HL-60 (cell line): ENCODE data around the gene MAP3K8.

Experiments used
- DNase-seq, 2 experiments: peaks; one replicate each; pipeline ENCODE4 v3.0.0-alpha.2; 2010 to 2020; ENCODE audit warnings: low read depth in 1 of 2, low spot score in 1 of 2
- H3K27ac ChIP-seq: fragments of 250-450 bp; sonication (Bioruptor Pico); replicated peaks from 2 replicates; pipeline ENCODE4 v1.5.1; 2020; ENCODE audit warnings: mild to moderate bottlenecking, moderate library complexity
- H3K27me3 ChIP-seq: fragments of 250-450 bp; sonication (Bioruptor Pico); 2 replicates; pipeline ENCODE4 v1.5.1; 2021; ENCODE audit warnings: mild to moderate bottlenecking, moderate library complexity; ENCODE audit not compliant: insufficient read depth, poor library complexity, severe bottlenecking
- H3K4me3 ChIP-seq: replicated peaks from 2 replicates; pipeline ENCODE4 v1.5.1; 2011; ENCODE audit warnings: mild to moderate bottlenecking, control low read depth, low read length; ENCODE audit not compliant: insufficient read depth
- CTCF ChIP-seq: IDR thresholded peaks from one replicate; pipeline ENCODE4 v1.5.1; 2011; ENCODE audit warnings: low read length, control low read depth, inconsistent platforms; ENCODE audit not compliant: insufficient read depth
- GABPA ChIP-seq: IDR thresholded peaks from 2 replicates; pipeline ENCODE4 v1.6.1; 2012; ENCODE audit warnings: low read depth
- POLR2AphosphoS5 ChIP-seq: IDR thresholded peaks from 2 replicates; pipeline ENCODE4 v1.6.1; 2012; ENCODE audit warnings: low read depth
- SPI1 ChIP-seq: IDR thresholded peaks from 2 replicates; pipeline ENCODE4 v1.6.1; 2012; ENCODE audit warnings: low read depth, mild to moderate bottlenecking, borderline replicate concordance
- TF ChIP-seq, protein P1 (sequence below): IDR thresholded peaks from 2 replicates; pipeline ENCODE4 v1.6.1; 2012; ENCODE audit warnings: low read depth; ENCODE audit not compliant: insufficient replicate concordance

MAP3K8 gene

GRCh38 chr10:30417301-30417700, 16.7 kb upstream of the MAP3K8 start:
- Histone ChIP-seq H3K27ac (peak overlapping the region; percentile 84), H3K4me3 (no peak overlapping the region), H3K27me3 (no peaks in the 10 kb centered on the region)
- TF ChIP-seq SPI1 (no peak), GABPA (no peak), CTCF (no peak), POLR2AphosphoS5 (no peak)
- TF ChIP-seq, protein P1, sequence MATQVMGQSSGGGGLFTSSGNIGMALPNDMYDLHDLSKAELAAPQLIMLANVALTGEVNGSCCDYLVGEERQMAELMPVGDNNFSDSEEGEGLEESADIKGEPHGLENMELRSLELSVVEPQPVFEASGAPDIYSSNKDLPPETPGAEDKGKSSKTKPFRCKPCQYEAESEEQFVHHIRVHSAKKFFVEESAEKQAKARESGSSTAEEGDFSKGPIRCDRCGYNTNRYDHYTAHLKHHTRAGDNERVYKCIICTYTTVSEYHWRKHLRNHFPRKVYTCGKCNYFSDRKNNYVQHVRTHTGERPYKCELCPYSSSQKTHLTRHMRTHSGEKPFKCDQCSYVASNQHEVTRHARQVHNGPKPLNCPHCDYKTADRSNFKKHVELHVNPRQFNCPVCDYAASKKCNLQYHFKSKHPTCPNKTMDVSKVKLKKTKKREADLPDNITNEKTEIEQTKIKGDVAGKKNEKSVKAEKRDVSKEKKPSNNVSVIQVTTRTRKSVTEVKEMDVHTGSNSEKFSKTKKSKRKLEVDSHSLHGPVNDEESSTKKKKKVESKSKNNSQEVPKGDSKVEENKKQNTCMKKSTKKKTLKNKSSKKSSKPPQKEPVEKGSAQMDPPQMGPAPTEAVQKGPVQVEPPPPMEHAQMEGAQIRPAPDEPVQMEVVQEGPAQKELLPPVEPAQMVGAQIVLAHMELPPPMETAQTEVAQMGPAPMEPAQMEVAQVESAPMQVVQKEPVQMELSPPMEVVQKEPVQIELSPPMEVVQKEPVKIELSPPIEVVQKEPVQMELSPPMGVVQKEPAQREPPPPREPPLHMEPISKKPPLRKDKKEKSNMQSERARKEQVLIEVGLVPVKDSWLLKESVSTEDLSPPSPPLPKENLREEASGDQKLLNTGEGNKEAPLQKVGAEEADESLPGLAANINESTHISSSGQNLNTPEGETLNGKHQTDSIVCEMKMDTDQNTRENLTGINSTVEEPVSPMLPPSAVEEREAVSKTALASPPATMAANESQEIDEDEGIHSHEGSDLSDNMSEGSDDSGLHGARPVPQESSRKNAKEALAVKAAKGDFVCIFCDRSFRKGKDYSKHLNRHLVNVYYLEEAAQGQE = no peak
- peak in 1 of 2 experiments; percentile 51 for DNase-seq

GRCh38 chr10:30420266-30420665, 13.7 kb upstream of the MAP3K8 start:
- TF ChIP-seq CTCF (no peak), GABPA (no peak), POLR2AphosphoS5 (no peak), SPI1 (no peak)
- TF ChIP-seq, protein P1 = no peak
- DNase-seq = no peak
- no peak overlapping the region for H3K27ac ChIP-seq
- H3K27me3 ChIP-seq = no peaks in the 10 kb centered on the region
- H3K4me3 ChIP-seq = no peak overlapping the region

DNA sequence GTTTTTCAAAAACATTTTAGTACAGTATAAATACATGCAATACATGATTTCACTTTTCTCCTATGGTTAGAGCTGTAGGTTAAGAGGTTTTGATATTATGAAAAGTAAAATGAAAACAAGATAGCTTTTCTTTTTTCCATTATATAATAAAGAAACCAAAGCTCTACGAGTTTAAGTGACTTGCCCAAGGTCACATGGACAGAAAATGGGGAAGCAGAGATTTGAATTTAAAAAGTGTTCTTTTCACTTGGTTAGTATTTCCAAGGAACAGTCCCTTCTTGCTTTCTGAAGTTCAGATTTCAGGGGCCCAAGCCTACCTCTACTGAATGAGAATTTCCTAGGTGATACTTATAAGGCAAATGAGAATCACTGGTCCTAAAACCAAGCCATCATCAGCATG, 13.2 kb upstream of the MAP3K8 start:
- DNase-seq = no peak
- TF ChIP-seq, protein P1 = no peak
- no peak for TF ChIP-seq CTCF
- no peak for TF ChIP-seq GABPA
- TF ChIP-seq SPI1 = no peak
- no peak for TF ChIP-seq POLR2AphosphoS5
- Histone ChIP-seq H3K27me3 (no peaks in the 10 kb centered on the region), H3K27ac (no peak overlapping the region), H3K4me3 (no peak overlapping the region)
